ENCODE results near the gene CAPN5.

DNA sequence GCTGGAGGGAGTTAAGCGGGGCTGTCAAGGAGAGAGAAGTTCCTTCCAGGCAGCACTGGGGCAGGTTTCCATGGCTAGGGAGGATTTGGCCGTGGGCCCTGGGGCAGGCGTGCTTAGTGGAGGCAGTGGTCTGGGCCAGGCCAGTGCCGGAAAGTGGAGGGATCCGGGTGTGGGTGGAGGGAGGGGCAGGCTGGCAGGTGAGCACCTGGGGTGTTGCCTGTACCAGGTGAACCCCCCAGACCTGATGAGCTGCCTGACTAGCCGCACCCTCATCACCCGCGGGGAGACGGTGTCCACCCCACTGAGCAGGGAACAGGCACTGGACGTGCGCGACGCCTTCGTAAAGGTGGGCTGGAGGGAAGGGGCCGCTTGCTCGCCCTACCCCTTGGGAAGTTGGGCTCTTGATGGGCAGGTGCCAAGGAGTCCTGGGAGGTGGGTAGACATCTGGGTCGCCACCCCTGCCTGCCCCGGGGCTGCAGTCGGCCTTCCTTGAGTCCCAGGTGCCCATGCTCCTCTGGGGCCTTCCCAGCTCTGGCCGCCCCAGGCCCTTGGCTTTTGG lies 93.2 kb downstream of the CAPN5 start:
- TF ChIP-seq CTCF (IDR thresholded peaks at IDR 0.05) (no peak), TP53 (CRISPR knock-in tag; IDR thresholded peaks at IDR 0.05) (no peak), KAT7 (CRISPR knock-in tag; IDR thresholded peaks at IDR 0.05; ENCODE audit: borderline replicate concordance) (no peak), TEAD4 (CRISPR knock-in tag; IDR thresholded peaks at IDR 0.05) (no peak), E2F1 (CRISPR knock-in tag; IDR thresholded peaks at IDR 0.05) (no peak), TCF7 (CRISPR knock-in tag; IDR thresholded peaks at IDR 0.05; ENCODE audit: low read depth) (no peak), JUN (CRISPR knock-in tag; IDR thresholded peaks at IDR 0.05) (no peak), NR3C1 (CRISPR knock-in tag; conservative IDR thresholded peaks at IDR 0.05; ENCODE audit: low read depth) (no peak), ZSCAN18 (CRISPR knock-in tag; IDR thresholded peaks at IDR 0.05) (no peak), NFE2L1 (CRISPR knock-in tag; IDR thresholded peaks at IDR 0.05) (no peak), GABPB1 (CRISPR knock-in tag; IDR thresholded peaks at IDR 0.05) (no peak)
- TF ChIP-seq, protein P1, sequence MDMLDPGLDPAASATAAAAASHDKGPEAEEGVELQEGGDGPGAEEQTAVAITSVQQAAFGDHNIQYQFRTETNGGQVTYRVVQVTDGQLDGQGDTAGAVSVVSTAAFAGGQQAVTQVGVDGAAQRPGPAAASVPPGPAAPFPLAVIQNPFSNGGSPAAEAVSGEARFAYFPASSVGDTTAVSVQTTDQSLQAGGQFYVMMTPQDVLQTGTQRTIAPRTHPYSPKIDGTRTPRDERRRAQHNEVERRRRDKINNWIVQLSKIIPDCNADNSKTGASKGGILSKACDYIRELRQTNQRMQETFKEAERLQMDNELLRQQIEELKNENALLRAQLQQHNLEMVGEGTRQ (CRISPR knock-in tag; IDR thresholded peaks at IDR 0.05): no peak
- TF ChIP-seq, protein P2, sequence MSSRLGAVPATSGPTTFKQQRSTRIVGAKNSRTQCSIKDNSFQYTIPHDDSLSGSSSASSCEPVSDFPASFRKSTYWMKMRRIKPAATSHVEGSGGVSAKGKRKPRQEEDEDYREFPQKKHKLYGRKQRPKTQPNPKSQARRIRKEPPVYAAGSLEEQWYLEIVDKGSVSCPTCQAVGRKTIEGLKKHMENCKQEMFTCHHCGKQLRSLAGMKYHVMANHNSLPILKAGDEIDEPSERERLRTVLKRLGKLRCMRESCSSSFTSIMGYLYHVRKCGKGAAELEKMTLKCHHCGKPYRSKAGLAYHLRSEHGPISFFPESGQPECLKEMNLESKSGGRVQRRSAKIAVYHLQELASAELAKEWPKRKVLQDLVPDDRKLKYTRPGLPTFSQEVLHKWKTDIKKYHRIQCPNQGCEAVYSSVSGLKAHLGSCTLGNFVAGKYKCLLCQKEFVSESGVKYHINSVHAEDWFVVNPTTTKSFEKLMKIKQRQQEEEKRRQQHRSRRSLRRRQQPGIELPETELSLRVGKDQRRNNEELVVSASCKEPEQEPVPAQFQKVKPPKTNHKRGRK (CRISPR knock-in tag; IDR thresholded peaks at IDR 0.05; ENCODE audit: borderline replicate concordance): no peak
